ENCODE data around the gene ANKRD33.

The ANKRD33 gene

GRCh38 chr12:51850081-51850964 lies 37.6 kb upstream of the ANKRD33 start:
- TF ChIP-seq CTCF (IDR thresholded peaks at IDR 0.05; ENCODE audit: low read depth, low read length, missing control alignments) = no peak
- H3K4me3 ChIP-seq (ENCODE audit: low read depth, low read length) = no peak overlapping the region
- DNase-seq (ENCODE audit: low read depth) = no peak
- in situ Hi-C loops (cut with HindIII; ENCODE audit: low sequenced_read_pairs) = no loop called here

- no peak for DNase-seq (ENCODE audit: low read depth)
- TF ChIP-seq CTCF (IDR thresholded peaks at IDR 0.05; ENCODE audit: low read depth, low read length, missing control alignments) = no peak
- in situ Hi-C loops (cut with HindIII; ENCODE audit: low sequenced_read_pairs) = no loop called here
- H3K4me3 ChIP-seq (ENCODE audit: low read depth, low read length) = no peak overlapping the region
Observed at GRCh38 chr12:51850965-51851299, 37.0 kb upstream of the ANKRD33 start.

- no peak overlapping the region for H3K4me3 ChIP-seq (ENCODE audit: low read depth, low read length)
- no peak for TF ChIP-seq CTCF (IDR thresholded peaks at IDR 0.05; ENCODE audit: low read depth, low read length, missing control alignments)
- in situ Hi-C loops (cut with HindIII; ENCODE audit: low sequenced_read_pairs) = no loop called here
- no peak for DNase-seq (ENCODE audit: low read depth)
Observed at GRCh38 chr12:51851413-51852124, 36.3 kb upstream of the ANKRD33 start.

GRCh38 chr12:51852404-51853137 lies 35.3 kb upstream of the ANKRD33 start:
- TF ChIP-seq CTCF (IDR thresholded peaks at IDR 0.05; ENCODE audit: low read depth, low read length, missing control alignments) = no peak
- no peak overlapping the region for H3K4me3 ChIP-seq (ENCODE audit: low read depth, low read length)
- in situ Hi-C loops (cut with HindIII; ENCODE audit: low sequenced_read_pairs) = no loop called here
- DNase-seq (ENCODE audit: low read depth) = no peak

GRCh38 chr12:51855586-51856428 lies 32.1 kb upstream of the ANKRD33 start:
- no peak for DNase-seq (ENCODE audit: low read depth)
- no peak for TF ChIP-seq CTCF (IDR thresholded peaks at IDR 0.05; ENCODE audit: low read depth, low read length, missing control alignments)
- in situ Hi-C loops (cut with HindIII; ENCODE audit: low sequenced_read_pairs) = no loop called here
- H3K4me3 ChIP-seq (ENCODE audit: low read depth, low read length) = peak overlapping the region; percentile 24

GRCh38 chr12:51860986-51861385 lies 26.9 kb upstream of the ANKRD33 start:
- in situ Hi-C loops (cut with HindIII; ENCODE audit: low sequenced_read_pairs) = no loop called here
- no peak for TF ChIP-seq CTCF (IDR thresholded peaks at IDR 0.05; ENCODE audit: low read depth, low read length, missing control alignments)
- DNase-seq (ENCODE audit: low read depth) = no peak
- H3K4me3 ChIP-seq (ENCODE audit: low read depth, low read length) = no peak overlapping the region

Measured in astrocyte of the cerebellum (primary cell).